HG02678 (cell line): ENCODE data around the gene ADAMTS4.
"Not testable (repeated sequence)": the region's sequence is repeated elsewhere in the genome, so short reads cannot be mapped to it uniquely, and the experiment has no call there.

Source experiments
- ATAC-seq: cut with Tn5 transposase; IDR thresholded peaks from one replicate; pipeline ENCODE4 v1.9.1; 2021; ENCODE audit warnings: mild to moderate bottlenecking, moderate library complexity; ENCODE audit not compliant: unreplicated experiment

The ADAMTS4 gene

GRCh38 chr1:161198897-161199431 is at the start of gene ADAMTS4:
ADAMTS4 (minus strand) TSS chr1:161199054; CDS start chr1:161198627, 427 bp downstream.
- ATAC-seq, result no peak

GRCh38 chr1:161244888-161245287 is 46.0 kb upstream of the ADAMTS4 start:
- ATAC-seq, result no peak

GRCh38 chr1:161242313-161242712 is 43.5 kb upstream of the ADAMTS4 start:
- no peak for ATAC-seq

- ATAC-seq, result no peak
These were observed 42.8 kb upstream of the ADAMTS4 start for GRCh38 chr1:161241682-161242081.

- ATAC-seq, result no peak
These were observed 39.2 kb upstream of the ADAMTS4 start, which contains the start of gene NR1I3 for GRCh38 chr1:161238039-161238473. NR1I3 (minus strand) TSS chr1:161238203; CDS start chr1:161236565, 1,638 bp downstream.

- no peak for ATAC-seq
These were observed 37.3 kb upstream of the ADAMTS4 start for GRCh38 chr1:161235957-161236775.

- no peak for ATAC-seq
These were observed 34.2 kb upstream of the ADAMTS4 start for GRCh38 chr1:161233102-161233501.

GRCh38 chr1:161230762-161231161 is 31.9 kb upstream of the ADAMTS4 start:
- ATAC-seq, result no peak

- no peak for ATAC-seq
These were observed 31.0 kb upstream of the ADAMTS4 start for GRCh38 chr1:161229896-161230295.

GRCh38 chr1:161228032-161228431 is 29.2 kb upstream of the ADAMTS4 start:
- no peak for ATAC-seq

GRCh38 chr1:161227196-161227871 is 28.5 kb upstream of the ADAMTS4 start:
- ATAC-seq, result peak; percentile 32

GRCh38 chr1:161226759-161227158 is 27.9 kb upstream of the ADAMTS4 start:
- ATAC-seq, result no peak

GRCh38 chr1:161226320-161226711 is 27.5 kb upstream of the ADAMTS4 start:
- no peak for ATAC-seq

- peak; percentile 97 for ATAC-seq
These were observed 26.9 kb upstream of the ADAMTS4 start, which contains the start of gene TOMM40L for GRCh38 chr1:161225534-161226319. TOMM40L (plus strand) TSS chr1:161226060; CDS start chr1:161226490, 430 bp downstream.

GRCh38 chr1:161225178-161225533 is 26.3 kb upstream of the ADAMTS4 start:
- ATAC-seq, result no peak

GRCh38 chr1:161224695-161225087 is 25.8 kb upstream of the ADAMTS4 start:
- ATAC-seq, result not testable (repeated sequence)

- ATAC-seq, result no peak
These were observed 25.2 kb upstream of the ADAMTS4 start for GRCh38 chr1:161223805-161224694.

- ATAC-seq, result no peak
These were observed 23.5 kb upstream of the ADAMTS4 start for GRCh38 chr1:161222175-161223019.

- no peak for ATAC-seq
These were observed 21.1 kb upstream of the ADAMTS4 start for GRCh38 chr1:161220002-161220401.
